Stimulated activated CD8-positive, alpha-beta memory T cell treated with anti-CD3 and anti-CD28 coated beads, Interleukin-12 subunit alpha, Interleukin-12 subunit beta, amount 100 ng/mL, for 1 hour (primary cell): ENCODE measurements around the gene RPL7L1.
"Not testable (repeated sequence)": the region's sequence is repeated elsewhere in the genome, so short reads cannot be mapped to it uniquely, and the experiment has no call there.

Experiments
- DNase-seq: peaks from one replicate; pipeline ENCODE4 v3.0.0-alpha.2; 2020; ENCODE audit warnings: low read depth

The RPL7L1 gene

DNA sequence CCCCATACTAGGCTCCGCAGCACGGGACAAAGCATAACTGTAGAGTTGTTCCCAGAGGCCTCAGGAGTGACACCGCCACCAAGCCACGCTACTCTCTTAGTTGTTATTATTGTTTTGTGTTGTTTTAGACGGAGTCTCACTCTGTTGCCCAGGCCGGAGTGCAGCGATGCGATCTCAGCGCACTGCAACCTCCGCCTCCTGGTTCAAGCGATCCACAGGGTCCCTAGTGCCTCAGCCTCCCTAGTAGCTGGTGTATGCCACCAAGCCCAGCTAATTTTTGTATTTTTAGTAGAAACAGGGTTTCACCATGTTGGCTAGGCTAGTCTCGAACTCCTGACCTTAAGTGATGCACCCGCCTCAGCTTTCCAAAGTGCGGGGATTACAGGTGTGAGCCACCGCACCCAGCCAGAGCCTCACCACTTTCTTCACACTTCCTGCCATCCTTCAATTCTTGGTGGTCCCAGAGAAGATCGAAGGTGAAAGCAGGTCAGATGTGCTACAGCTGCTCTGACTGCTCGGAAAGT, 11.8 kb downstream of the RPL7L1 start:
- no peak for DNase-seq

DNA sequence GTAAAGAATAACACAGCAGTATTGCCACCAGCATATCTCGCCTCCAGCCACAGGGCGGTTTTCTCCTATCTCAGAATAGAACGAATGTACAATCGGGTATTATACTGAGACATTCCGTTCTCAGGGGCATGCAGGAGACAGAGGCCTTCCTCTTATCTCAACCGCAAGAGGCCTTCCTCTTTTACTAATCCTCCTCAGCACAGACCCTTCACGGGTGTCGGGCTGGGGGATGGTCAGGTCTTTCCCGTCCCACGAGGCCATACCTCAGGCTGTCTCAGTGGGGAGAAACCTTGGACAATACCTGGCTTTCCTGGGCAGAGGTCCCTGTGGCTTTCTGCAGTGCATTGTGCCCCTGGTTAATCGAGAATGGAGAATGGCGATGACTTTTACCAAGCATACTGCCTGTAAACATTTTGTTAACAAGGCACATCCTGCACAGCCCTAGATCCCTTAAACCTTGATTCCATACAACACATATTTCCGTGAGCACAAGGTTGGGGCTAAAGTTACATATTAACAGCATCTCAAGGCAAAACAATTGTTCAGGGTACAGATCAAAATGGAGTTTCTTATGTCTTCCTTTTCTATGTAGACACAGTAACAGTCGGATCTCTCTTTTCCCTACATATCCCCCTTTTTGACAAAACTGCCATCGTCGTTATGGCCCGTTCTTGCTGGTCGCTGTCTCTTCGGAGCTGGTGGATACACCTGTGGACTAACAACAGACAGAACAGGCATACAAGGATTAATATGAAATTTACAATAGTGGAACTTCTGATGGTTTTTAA, 14.8 kb downstream of the RPL7L1 start:
- not testable (repeated sequence) for DNase-seq

DNA sequence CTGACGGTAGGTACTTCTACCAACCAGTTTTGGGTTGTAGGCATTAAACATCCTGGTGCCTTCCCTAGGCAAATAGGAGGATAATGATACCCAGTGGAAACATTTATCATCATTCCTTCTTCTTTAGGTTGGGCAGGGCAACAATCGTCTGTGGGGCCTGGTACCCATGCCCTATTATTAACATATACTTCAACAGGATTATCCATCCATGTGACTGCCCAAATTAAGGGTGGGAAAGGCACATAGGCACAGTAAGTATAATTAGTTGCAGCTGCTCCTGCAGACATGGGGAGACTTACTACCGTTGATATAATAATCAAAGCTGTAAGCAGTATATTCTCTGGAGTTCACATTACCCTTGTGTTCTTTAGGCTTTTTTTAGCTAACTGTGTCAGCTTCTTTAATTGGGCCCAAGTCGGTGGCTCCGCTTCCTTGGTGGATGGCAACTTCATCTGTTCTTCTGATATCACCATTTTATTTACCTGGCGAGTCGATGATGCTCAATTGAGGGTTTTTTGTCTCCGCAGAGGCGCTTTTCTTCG, 16.8 kb downstream of the RPL7L1 start:
- DNase-seq: no peak

DNA sequence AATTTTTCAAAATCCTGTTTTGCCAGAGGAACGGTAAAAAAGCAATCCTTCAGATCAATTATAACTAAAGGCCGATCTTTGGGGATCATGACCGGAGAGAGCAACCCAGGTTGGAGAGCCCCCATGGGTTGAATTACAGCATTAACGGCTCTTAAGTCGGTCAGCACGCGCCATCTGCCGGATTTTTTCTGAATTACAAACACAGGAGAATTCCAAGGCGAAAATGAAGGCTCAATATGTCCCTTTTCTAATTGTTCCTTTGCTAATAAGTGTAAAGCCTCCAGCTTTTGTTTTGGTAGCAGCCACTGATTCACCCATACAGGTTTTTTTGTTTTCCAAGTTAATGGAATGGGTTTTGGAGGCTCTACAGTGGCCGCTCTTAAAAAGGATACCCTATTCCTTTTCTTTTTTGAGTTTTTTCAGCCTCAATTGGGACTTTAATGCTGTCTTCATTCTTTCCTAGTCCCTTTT, 19.5 kb downstream of the RPL7L1 start:
- DNase-seq: peak; percentile 60

DNA sequence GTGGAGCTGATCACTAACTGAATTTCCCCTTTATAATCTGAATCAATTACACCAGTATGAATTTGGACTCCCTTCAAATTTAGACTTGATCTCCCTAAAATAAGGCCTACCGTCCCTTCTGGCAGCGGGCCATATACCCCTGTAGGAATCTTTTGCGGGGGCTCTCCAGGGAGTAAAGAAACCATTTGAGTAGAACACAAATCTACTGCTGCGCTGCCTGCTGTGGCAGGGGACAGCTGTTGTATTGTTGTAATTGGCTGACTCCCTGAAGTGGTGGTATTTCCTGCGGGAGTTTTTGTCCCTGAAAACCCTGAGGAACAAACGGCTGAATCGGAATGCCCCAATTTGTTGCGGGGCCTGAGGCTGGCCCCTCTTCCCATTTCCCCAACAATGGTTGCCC, 20.5 kb downstream of the RPL7L1 start:
- DNase-seq: no peak

DNA sequence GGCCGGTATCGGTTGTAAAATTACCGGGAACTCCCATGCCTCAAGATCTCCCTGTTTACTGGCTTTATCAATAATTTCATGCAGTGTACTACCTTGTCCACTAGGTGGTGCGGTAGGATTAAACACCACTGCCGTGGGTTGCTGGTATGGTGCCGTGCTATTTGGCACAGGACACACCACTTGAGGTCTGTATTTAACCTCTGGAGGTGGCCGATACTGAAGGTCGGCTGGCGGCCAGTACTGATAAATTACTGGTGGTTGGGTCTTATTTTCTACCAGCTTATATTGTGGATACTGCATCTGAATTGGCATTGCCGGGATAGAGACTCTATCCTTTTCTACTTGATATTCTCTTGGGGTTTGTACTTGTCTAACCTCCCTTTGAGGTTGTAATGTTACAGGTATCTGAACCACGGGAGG, 22.1 kb downstream of the RPL7L1 start:
- peak; percentile 50 for DNase-seq

DNA sequence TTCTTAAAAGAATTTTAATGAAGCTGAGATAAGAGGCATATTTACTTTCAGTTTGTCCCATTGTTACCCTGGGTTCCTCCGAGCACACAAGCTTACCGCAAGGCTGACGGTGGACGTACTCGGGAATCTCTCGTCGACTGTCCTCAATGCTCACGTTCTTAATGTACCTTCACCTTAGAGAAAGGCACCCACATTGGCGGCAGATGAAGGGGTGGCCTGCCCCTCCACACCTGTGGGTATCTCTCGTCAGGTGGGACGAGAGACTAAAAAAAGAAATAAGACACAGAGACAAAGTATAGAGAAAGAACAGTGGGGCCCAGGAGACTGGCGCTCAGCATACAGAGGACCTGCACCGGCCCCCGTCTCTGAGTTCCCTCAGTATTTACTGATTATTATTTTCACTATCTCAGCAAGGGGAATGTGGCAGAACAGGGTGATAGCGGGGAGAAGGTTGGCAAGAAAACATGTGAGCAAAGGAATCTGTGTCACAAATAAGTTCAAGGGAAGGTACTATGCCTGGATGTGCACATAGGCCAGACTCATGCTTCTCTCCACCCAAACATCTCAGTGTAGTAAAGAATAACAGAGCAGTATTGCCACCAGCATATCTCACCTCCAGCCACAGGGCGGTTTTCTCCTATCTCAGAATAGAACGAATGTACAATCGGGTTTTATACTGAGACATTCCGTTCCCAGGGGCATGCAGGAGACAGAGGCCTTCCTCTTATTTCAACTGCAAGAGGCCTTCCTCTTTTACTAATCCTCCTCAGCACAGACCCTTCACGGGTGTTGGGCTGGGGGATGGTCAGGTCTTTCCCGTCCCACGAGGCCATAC, 23.2 kb downstream of the RPL7L1 start:
- DNase-seq: not testable (repeated sequence)

DNA sequence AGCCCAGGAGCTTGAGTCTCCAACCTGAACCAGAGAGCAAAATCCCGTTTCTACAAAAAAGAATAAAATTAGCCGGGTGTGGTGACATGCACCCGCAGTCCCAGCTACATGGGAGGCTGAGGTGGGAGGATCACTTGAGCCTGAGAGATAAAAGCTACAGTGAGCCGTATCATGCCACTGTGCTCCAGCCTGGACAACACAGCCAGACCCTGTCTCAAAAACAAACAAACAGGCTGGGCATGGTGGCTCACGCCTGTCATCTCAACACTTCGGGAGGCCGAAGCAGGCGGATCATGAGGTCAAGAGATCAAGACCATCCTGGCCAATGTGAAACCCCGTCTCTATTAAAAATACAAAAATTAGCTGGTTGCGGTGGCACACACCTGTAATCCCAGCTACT, 25.1 kb downstream of the RPL7L1 start:
- DNase-seq: no peak

DNA sequence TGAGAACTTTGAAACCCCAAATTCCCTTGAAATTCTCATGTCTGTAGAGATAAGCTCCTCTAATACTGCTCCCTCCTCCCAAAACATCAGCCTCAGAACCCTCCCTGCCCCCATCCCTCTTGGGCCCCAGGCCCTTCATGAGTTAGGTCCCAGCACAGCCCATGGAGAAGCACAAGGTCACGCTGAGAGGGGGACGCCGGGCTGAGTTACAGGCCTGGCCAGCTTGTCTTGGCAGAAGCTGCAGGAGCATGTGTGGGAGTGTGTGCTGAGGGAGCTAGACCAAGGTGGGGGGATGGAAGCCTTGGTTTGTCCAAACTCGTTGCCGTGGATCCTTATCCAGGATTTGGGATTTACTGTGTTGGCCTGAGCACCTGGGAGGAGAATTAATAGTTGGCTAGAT, 27.9 kb downstream of the RPL7L1 start:
- no peak for DNase-seq

DNA sequence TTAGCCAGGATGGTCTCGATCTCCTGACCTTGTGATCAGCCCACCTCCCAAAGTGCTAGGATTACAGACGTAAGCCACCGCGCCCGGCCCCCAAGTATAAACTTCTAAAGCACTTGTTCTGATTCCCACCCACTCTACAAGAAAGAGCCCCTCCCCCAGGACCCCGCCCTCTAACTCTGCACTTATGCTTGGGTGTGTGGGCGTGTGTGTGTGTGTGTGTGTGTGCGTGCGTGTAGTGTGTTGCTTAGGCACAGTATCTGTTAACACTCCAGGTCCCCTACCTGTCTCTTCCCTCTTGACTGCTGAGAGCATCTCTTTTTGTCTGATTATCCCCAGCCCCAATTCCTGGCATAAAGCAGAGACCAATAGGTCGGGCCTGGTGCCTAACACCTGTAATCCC, 30.4 kb downstream of the RPL7L1 start:
- no peak for DNase-seq

DNA sequence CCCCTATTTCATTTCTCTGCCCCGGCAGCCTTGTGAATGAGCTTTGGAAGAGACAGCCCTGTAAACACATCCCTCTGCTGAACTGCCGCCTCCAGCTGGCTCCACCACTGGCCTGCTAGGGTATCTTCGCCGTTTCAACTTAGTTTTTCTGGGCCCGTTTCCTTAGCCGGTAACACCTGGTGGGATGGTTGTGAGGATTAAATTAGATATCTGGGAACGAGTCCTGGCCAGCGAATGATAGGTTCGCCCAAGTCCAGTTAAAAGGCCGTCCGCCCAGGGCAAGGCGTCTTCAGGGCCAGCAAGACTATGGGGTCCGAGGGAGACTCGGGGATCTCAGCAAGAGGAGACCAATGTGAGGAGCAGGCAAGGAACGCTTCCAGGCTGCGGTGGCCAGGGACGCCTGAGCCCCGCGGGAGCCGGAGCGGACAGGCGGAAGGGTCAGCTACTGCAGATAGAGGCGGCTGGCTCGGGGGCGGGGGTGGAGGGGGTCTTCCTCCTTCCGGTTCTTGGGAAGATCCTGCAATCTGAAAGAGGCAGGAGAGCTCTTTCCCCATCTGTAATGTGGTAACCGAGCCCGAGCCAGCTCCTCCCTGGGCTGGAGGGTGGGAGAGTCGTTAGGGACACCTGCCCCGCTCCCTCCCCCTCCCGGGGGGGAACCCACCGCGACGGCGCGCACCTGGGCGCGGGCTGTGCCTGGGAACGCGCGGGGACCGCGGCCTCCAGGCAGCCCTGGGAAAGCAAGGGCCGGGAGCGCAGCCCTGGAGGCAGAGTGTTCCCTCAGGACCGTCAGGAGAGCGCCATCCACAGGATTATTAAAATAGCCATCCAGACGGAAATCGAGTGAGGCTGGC, 32.0 kb downstream of the RPL7L1 start:
- DNase-seq: no peak

DNA sequence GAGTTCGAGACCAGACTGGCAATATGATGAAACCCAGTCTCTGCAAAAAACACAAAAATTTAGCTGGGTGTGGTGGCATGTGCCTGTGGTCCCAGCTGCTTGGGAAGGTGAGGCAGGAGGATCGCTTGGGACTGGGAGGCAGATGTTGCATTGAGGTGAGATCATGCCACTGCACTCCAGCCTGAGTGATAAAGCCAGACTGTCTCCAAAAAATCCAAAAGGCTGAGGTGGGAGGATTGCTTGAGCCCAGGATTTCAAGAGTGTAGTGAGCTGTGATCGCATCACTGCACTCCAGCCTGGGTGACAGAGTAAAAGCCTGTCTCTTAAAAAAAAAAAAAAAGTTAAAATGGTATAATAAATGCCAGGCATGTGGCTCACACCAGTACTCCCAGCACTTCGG, 35.1 kb downstream of the RPL7L1 start:
- DNase-seq: no peak

DNA sequence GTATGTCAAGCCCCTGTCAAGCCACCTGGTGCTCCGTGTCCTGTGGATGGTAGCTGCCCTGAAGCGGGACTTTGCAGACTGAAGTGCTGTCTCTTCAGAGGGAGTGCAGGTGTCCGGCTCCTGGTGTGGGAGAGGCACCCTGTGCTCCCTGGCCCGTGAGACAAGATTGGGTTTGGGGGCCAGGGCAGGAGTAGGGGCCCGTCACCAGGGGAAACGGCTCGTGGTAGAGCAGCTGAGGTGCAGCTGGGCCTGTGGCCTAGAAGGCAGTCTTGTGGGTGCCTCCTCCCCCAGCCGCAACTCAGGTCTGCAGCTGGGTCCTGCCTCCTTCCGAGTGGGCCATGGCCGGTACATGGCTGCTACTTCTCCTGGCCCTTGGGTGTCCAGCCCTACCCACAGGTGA, 36.3 kb downstream of the RPL7L1 start, which contains the start of gene PTCRA:
PTCRA (plus strand) TSS at position 322 of the 400 bp plus-strand sequence; CDS start at position 339, 17 bp downstream.
- no peak for DNase-seq

DNA sequence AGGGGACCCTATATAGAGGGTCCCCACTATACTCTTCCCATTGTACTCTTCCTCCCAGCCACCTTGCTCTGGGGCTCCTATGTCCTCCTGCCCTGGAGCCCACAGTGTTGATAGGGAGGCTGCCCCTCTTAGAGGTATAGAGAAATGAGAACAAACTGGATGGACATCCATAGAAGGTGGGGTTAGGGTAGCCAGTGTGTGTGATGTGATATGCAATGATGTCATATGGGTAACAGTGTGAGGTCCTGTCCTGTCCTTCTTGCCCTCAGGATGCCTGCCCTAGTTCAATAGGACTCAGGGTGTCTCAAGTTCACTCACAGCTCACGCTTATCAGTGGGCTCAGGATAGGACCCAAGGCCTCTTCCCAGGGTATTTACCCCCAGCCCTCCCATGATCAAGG, 36.9 kb downstream of the RPL7L1 start:
- no peak for DNase-seq

DNA sequence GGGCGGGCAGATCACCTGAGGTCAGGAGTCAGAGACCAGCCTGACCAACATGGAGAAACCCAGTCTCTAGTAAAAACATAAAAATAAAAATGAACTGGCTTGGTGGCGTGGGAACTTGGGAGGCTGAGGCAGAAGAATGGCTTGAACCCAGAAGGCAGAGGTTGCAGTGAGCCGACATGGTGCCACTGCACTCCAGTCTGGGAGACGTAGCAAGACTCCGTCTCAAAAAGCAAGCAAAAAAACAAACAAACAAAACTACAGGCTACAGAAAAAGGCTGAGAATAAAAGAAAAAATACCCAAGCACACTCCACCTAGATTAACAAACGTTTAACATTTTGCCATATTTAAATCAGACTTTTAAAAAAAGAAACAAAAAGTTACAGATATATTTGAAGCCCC, 42.4 kb downstream of the RPL7L1 start:
- DNase-seq: no peak

DNA sequence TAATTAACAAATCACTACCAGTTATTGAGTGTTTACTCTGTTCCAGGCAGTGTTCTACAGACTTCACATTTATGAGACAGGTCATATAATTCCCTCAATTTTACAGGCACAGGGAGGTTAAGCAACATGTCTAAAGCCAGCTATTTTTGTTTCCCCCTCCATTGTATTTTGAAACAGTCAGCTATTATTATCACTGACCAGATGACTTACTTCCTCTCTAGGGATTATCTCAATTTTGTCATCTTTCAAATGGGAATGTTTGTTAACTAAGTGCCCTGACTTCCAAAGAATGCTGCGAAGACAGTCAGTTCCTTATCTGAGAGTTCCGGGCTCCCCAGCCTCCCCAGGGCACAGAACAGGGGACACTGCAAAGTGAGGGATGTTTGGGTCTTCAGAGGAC, 44.2 kb downstream of the RPL7L1 start:
- DNase-seq: no peak

DNA sequence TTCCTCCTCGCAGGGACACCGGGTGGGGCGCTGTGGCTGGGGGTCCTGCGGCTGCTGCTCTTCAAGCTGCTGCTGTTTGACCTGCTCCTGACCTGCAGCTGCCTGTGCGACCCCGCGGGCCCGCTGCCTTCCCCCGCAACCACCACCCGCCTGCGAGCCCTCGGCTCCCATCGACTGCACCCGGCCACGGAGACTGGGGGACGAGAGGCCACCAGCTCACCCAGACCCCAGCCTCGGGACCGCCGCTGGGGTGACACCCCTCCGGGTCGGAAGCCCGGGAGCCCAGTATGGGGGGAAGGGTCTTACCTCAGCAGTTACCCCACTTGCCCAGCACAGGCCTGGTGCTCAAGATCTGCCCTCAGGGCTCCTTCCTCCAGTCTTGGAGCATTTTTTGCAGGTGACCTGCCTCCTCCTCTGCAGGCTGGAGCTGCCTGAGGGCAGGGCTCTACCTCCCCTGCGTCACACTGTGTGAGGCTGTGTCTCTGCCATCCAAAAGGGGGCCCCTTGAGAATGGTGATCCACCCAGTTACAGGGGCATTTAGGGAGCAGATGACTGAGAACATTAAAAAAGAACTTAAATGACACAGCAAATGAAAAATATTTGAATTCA, 45.9 kb downstream of the RPL7L1 start:
- no peak for DNase-seq

DNA sequence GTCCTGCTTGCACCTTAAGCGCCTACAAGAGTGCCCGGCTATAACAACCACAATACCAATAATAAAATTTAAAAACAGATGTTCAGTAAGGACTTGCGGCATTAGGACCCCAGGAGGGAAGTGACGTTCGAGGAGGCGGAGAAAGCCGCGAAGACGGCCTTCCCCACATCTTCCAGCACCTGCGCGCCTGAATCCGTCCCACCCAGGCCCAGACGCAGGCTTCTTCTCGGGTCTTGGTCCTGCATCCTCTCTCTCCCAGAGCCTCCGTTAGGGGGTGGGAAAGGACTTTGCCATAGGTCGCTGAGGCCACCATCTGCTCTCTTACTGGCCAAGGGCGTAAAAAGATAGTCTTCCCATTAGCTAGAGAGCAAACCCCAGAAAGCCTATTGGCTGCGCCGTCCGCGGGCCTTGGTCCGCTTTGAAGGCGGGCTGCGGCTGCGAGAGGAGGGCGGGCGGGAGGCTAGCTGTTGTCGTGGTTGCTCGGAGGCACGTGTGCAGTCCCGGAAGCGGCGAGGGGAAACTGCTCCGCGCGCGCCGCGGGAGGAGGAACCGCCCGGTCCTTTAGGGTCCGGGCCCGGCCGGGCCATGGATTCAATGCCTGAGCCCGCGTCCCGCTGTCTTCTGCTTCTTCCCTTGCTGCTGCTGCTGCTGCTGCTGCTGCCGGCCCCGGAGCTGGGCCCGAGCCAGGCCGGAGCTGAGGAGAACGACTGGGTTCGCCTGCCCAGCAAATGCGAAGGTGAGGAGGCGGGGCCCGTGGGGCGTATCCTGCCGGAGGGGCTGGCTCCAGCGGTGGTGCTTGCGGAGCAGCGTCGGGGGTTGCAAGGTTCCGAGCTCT, 49.8 kb downstream of the RPL7L1 start, which contains the start of gene CNPY3:
CNPY3 (plus strand) TSS at position 495 of the 835 bp plus-strand sequence; CDS start at position 586, 91 bp downstream.
- DNase-seq: peak; percentile 87

DNA sequence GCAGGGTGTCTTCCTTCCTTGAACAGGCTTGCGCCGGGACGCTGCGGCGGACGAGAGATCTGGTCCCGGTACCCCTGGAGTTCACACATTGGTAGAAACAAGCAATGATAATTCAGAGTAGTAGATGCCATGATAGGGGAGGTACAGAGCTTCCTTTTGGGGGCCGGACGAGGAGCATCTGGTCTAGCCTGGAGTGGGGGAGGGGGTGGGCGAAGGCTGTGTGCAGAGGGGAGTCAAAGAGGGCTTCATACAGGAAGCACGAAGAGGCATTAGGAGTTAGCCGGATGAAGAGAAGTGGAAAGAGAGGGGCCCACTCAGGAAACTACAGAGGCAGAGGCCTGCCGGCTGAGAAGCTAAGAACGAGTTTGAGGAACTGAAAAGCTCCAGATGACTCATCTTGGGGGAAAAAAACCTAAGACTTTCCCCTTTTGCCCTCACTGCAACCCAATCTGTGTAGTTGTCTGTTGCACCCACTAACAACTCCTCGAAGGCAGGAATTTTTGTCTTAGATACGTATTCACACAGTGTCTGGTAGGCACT, 50.5 kb downstream of the RPL7L1 start:
- DNase-seq: peak; percentile 40

DNA sequence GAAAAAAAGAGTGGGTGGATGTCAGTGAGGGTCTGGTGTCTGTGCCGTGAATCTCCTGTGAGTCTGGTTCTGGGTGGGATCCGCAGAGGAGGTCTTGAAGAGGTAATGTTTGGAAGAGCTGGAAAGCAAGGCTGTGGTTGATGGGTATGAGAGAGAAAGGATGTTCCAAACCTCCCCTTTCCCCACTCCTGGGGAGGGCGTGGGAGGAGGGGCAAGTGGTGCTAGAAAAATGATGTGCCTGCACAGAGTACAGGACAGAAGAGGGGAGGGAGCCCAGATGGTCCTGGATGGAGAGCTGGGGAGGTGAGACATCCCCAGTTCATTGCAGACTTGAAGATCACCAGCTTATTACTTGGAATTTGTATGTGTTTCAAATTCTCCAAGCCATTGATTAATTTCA, 53.0 kb downstream of the RPL7L1 start:
- DNase-seq: no peak
